ENCODE results near the gene SHMT2. TPM values are rescaled to one million over a fixed set of nuclear protein-coding genes. Genes with fewer than 3 reads are reported as not detected.

The SHMT2 gene
- total RNA-seq, 1 experiment from 2014 or later, result 297 TPM

GRCh38 chr12:57205186-57205585, 24.3 kb upstream of the SHMT2 start:
- ATAC-seq (no peak), DNase-seq (ENCODE audit: low spot score) (no peak)
- Mint-ChIP-seq H3K9me3 (no peaks in the 10 kb centered on the region), H3K36me3 (peaks cover 56% of the 10 kb centered on the region), H3K27me3 (ENCODE audit: low read depth) (no peaks in the 10 kb centered on the region), H3K27ac (no peak overlapping the region), H3K4me1 (no peaks in the 10 kb centered on the region), H3K4me3 (no peak overlapping the region)
- ChIA-PET POLR2A (no interaction called here), CTCF (no interaction called here)
- TF ChIP-seq ATF1 (CRISPR knock-in tag; IDR thresholded peaks at IDR 0.05), result no peak
- no peak for TF ChIP-seq NFATC4 (CRISPR knock-in tag; IDR thresholded peaks at IDR 0.05)
- no peak for TF ChIP-seq GRHL2 (CRISPR knock-in tag; IDR thresholded peaks at IDR 0.05; ENCODE audit: insufficient replicate concordance, severe bottlenecking)
- TF ChIP-seq AR (CRISPR knock-in tag; IDR thresholded peaks at IDR 0.05), result no peak
- no peak for TF ChIP-seq ZMAT4 (CRISPR knock-in tag; IDR thresholded peaks at IDR 0.05)
- no peak for TF ChIP-seq ELF4 (CRISPR knock-in tag; IDR thresholded peaks at IDR 0.05; ENCODE audit: low read depth)
- TF ChIP-seq FOXJ3 (CRISPR knock-in tag; IDR thresholded peaks at IDR 0.05; ENCODE audit: borderline replicate concordance), result no peak
- no peak for TF ChIP-seq ESRRA (CRISPR knock-in tag; IDR thresholded peaks at IDR 0.05; ENCODE audit: borderline replicate concordance)
- no peak for TF ChIP-seq ZSCAN18 (CRISPR knock-in tag; IDR thresholded peaks at IDR 0.05)
- TF ChIP-seq ZNF512 (CRISPR knock-in tag; IDR thresholded peaks at IDR 0.05; ENCODE audit: borderline replicate concordance), result no peak
- no peak for TF ChIP-seq RELA (CRISPR knock-in tag; IDR thresholded peaks at IDR 0.05; ENCODE audit: borderline replicate concordance)
- TF ChIP-seq E2F1 (CRISPR knock-in tag; IDR thresholded peaks at IDR 0.05), result no peak
- no peak for TF ChIP-seq SMAD4 (CRISPR knock-in tag; IDR thresholded peaks at IDR 0.05)
- no peak for TF ChIP-seq ETV6 (CRISPR knock-in tag; IDR thresholded peaks at IDR 0.05)

- Mint-ChIP-seq H3K4me3 (no peak overlapping the region), H3K27ac (no peak overlapping the region), H3K27me3 (ENCODE audit: low read depth) (no peaks in the 10 kb centered on the region), H3K9me3 (no peaks in the 10 kb centered on the region), H3K36me3 (peaks cover 55% of the 10 kb centered on the region), H3K4me1 (no peaks in the 10 kb centered on the region)
- ChIA-PET CTCF (interaction anchor here (0.7 to 1.1 kb wide), 2 partner anchors 8 to 18 kb away, joined by 3 to 4 read pairs; no protein-coding TSS in a partner anchor), POLR2A (interaction anchor here (0.6 kb wide), 1 partner anchor 21 kb away, joined by 3 read pairs; no protein-coding TSS in a partner anchor)
- DNase-seq (ENCODE audit: low spot score), result no peak
- ATAC-seq, result no peak
- TF ChIP-seq E2F4 (CRISPR knock-in tag; IDR thresholded peaks at IDR 0.05; ENCODE audit: borderline replicate concordance, low read depth), result no peak
- TF ChIP-seq TEAD4 (CRISPR knock-in tag; IDR thresholded peaks at IDR 0.05), result no peak
- no peak for TF ChIP-seq MAX (CRISPR knock-in tag; IDR thresholded peaks at IDR 0.05)
- no peak for TF ChIP-seq ZNF263 (CRISPR knock-in tag; IDR thresholded peaks at IDR 0.05; ENCODE audit: low read depth)
- TF ChIP-seq MXD4 (CRISPR knock-in tag; IDR thresholded peaks at IDR 0.05; ENCODE audit: borderline replicate concordance), result no peak
- TF ChIP-seq ZNF512 (CRISPR knock-in tag; IDR thresholded peaks at IDR 0.05; ENCODE audit: borderline replicate concordance), result no peak
- no peak for TF ChIP-seq RORB (CRISPR knock-in tag; IDR thresholded peaks at IDR 0.05)
- TF ChIP-seq ELF4 (CRISPR knock-in tag; IDR thresholded peaks at IDR 0.05; ENCODE audit: low read depth), result no peak
- no peak for TF ChIP-seq ZNF219 (CRISPR knock-in tag; IDR thresholded peaks at IDR 0.05; ENCODE audit: borderline replicate concordance)
- no peak for TF ChIP-seq E2F1 (CRISPR knock-in tag; IDR thresholded peaks at IDR 0.05)
- no peak for TF ChIP-seq ZNF232 (CRISPR knock-in tag; IDR thresholded peaks at IDR 0.05)
Measured at GRCh38 chr12:57205931-57206330, 23.6 kb upstream of the SHMT2 start.
